ENCODE data around the gene CHID1. TPM values are rescaled to one million over a fixed set of nuclear protein-coding genes. Genes with fewer than 3 reads are reported as not detected.
A peak's percentile ranks its signal among the peaks of the same experiment; 100 is the strongest.

The CHID1 gene
- total RNA-seq, 1 donor = 48.9 TPM

DNA sequence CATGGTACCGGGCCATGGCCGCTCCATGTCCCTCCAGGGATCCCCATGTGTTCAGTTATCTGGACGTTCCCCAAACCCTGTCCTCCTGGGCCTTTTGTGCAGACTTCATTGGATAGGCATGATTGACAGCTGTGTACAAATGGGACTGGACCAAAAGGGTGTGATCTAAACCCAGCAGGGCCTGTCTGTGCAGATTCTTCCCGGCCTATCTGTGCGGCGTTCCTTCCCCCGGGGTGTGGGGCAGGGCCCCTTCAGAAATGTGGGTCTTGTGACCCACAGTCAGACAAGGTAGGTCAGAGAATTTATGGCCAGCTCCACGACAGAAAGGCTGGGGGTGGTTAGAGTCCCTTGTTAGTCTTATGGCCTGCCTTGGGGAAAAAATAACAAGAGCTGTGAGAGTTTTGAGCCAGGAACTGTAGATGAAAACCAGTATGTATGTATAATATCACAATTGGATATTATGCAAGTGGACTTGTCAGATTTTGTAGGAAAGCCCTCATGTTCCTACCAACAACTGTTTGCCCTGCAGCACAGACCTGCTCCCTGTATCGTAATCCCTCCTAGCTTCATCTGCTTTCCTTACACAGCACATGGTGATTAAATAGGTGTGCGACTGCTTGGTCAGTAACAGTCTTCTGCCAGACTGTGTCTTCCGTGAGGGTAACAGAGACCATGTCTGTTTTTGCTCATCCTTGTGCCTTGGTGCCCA, 46.8 kb upstream of the CHID1 start:
- Histone ChIP-seq H4K20me1 (ENCODE audit: insufficient read depth, low read length) (peaks cover 47% of the 10 kb centered on the region), H3K36me3 (ENCODE audit: insufficient read depth, low read length) (peaks cover 17% of the 10 kb centered on the region), H3K9me3 (ENCODE audit: low read depth, low read length) (no peaks in the 10 kb centered on the region), H2AFZ (ENCODE audit: low read length) (no peak overlapping the region), H3K79me2 (ENCODE audit: insufficient read depth, low read length) (peaks cover 64% of the 10 kb centered on the region), H3K27me3 (ENCODE audit: insufficient read depth, low read length) (no peaks in the 10 kb centered on the region), H3K4me2 (ENCODE audit: insufficient read depth, low read length) (no peak overlapping the region), H3K4me1 (ENCODE audit: insufficient read depth, low read length) (no peaks in the 10 kb centered on the region), H3K27ac (ENCODE audit: low read depth, low read length) (no peak overlapping the region), H3K4me3 (ENCODE audit: insufficient read depth, low read length) (no peak overlapping the region)
- DNase-seq (ENCODE audit: insufficient read length, low spot score, missing footprints) = no peak
- TF ChIP-seq, protein P1, sequence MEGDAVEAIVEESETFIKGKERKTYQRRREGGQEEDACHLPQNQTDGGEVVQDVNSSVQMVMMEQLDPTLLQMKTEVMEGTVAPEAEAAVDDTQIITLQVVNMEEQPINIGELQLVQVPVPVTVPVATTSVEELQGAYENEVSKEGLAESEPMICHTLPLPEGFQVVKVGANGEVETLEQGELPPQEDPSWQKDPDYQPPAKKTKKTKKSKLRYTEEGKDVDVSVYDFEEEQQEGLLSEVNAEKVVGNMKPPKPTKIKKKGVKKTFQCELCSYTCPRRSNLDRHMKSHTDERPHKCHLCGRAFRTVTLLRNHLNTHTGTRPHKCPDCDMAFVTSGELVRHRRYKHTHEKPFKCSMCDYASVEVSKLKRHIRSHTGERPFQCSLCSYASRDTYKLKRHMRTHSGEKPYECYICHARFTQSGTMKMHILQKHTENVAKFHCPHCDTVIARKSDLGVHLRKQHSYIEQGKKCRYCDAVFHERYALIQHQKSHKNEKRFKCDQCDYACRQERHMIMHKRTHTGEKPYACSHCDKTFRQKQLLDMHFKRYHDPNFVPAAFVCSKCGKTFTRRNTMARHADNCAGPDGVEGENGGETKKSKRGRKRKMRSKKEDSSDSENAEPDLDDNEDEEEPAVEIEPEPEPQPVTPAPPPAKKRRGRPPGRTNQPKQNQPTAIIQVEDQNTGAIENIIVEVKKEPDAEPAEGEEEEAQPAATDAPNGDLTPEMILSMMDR (IDR thresholded peaks at IDR 0.05; ENCODE audit: extremely low read depth, low read depth, low read length) = no peak

DNA sequence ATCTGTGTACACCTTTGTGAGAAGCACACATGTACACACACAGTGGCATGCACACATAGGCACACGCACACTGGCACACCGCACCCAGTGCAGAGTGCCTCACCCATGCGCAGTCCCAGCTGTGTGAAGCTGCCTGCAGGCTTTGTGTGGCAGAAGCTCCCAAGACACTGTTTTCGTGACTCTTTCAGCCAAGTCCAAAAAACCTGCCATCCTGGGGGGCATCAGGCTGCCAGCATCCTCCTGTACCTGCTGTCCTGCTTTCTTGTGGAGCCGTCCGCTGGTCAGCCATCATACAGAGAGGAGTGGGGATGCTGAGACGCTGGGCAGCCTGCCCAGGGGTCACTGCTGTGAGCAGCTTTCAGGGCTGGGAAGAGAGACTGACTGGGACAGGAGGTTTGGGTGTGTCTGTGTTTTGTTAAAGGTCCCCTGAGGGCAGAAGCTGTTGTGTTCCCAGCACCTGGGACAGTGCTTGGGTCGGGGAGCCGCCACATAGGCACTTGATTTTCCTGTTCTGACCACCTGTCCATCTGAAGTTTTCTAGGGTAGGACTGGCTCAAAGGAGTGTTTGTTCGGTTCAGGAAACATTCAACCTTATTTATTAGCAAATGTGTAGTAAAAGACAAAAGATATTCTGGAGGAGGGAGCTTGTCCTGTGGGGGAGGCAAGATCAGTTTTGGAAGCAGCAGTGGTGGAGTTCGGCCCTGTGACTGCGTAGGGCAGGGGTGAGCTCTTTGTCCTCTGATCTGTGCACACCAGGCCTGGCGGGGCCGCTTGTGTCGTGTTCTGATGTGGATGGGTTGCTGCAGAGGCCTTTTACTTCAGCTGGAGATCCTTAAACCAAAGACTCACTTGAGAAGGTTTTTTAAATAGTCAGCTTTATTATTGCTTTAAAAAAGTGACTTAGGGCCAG, 44.8 kb upstream of the CHID1 start:
- H3K9me3 ChIP-seq (ENCODE audit: low read depth, low read length) = no peaks in the 10 kb centered on the region
- no peaks in the 10 kb centered on the region for H3K4me1 ChIP-seq (ENCODE audit: insufficient read depth, low read length)
- no peaks in the 10 kb centered on the region for H3K27me3 ChIP-seq (ENCODE audit: insufficient read depth, low read length)
- peaks cover 73% of the 10 kb centered on the region for H3K79me2 ChIP-seq (ENCODE audit: insufficient read depth, low read length)
- H3K4me2 ChIP-seq (ENCODE audit: insufficient read depth, low read length) = no peak overlapping the region
- DNase-seq (ENCODE audit: insufficient read length, low spot score, missing footprints) = peak; percentile 55
- TF ChIP-seq, protein P1 (IDR thresholded peaks at IDR 0.05; ENCODE audit: extremely low read depth, low read depth, low read length) = no peak
- H4K20me1 ChIP-seq (ENCODE audit: insufficient read depth, low read length) = peaks cover 52% of the 10 kb centered on the region
- H3K27ac ChIP-seq (ENCODE audit: low read depth, low read length) = no peak overlapping the region
- no peak overlapping the region for H3K4me3 ChIP-seq (ENCODE audit: insufficient read depth, low read length)
- H2AFZ ChIP-seq (ENCODE audit: low read length) = no peak overlapping the region
- H3K36me3 ChIP-seq (ENCODE audit: insufficient read depth, low read length) = peaks cover 14% of the 10 kb centered on the region

- peak; percentile 43 for DNase-seq (ENCODE audit: insufficient read length, low spot score, missing footprints)
- no peak overlapping the region for H3K4me2 ChIP-seq (ENCODE audit: insufficient read depth, low read length)
- H3K79me2 ChIP-seq (ENCODE audit: insufficient read depth, low read length) = peaks cover 78% of the 10 kb centered on the region
- peaks cover 52% of the 10 kb centered on the region for H4K20me1 ChIP-seq (ENCODE audit: insufficient read depth, low read length)
- no peak overlapping the region for H3K27ac ChIP-seq (ENCODE audit: low read depth, low read length)
- no peak overlapping the region for H3K4me3 ChIP-seq (ENCODE audit: insufficient read depth, low read length)
- no peak overlapping the region for H2AFZ ChIP-seq (ENCODE audit: low read length)
- H3K9me3 ChIP-seq (ENCODE audit: low read depth, low read length) = no peaks in the 10 kb centered on the region
- no peaks in the 10 kb centered on the region for H3K27me3 ChIP-seq (ENCODE audit: insufficient read depth, low read length)
- no peaks in the 10 kb centered on the region for H3K4me1 ChIP-seq (ENCODE audit: insufficient read depth, low read length)
- TF ChIP-seq, protein P1 (IDR thresholded peaks at IDR 0.05; ENCODE audit: extremely low read depth, low read depth, low read length) = no peak
- H3K36me3 ChIP-seq (ENCODE audit: insufficient read depth, low read length) = peaks cover 8% of the 10 kb centered on the region
These were observed 44.0 kb upstream of the CHID1 start for GRCh38 chr11:954392-955153.

All from osteoblast (primary cell).